Thyroid gland (tissue), 4 donors: ENCODE measurements around the gene MAN1B1. TPM values are rescaled to one million over a fixed set of nuclear protein-coding genes. Genes with fewer than 3 reads are reported as not detected.

Experiments used
- DNase-seq, 2 donors: peaks; one replicate each; pipeline ENCODE4 v3.0.0-alpha.2; 2019
- H3K27ac ChIP-seq, 3 donors: fragments of 200-600 bp; sonication (generic); 1 replicate in 2 of 3; 2 replicates in 1 of 3; pipeline ENCODE4 v1.5.1; 2016 to 2019; ENCODE audit warnings: mild to moderate bottlenecking in 1 of 3, moderate library complexity in 1 of 3
- H3K27me3 ChIP-seq: fragments of 200-600 bp; sonication (generic); one replicate; pipeline ENCODE4 v1.5.1; 2019
- H3K36me3 ChIP-seq, 2 donors: fragments of 200-600 bp; sonication (generic); one replicate each; pipeline ENCODE4 v1.5.1; 2016 to 2019
- H3K4me1 ChIP-seq, 2 donors: fragments of 200-600 bp; sonication (generic); one replicate each; pipeline ENCODE4 v1.5.1; 2017 to 2019
- H3K4me3 ChIP-seq, 3 donors: fragments of 200-600 bp; sonication (generic); replicated peaks in 1 of 3; 1 replicate in 2 of 3; 2 replicates in 1 of 3; pipeline ENCODE4 v1.5.1; 2016; ENCODE audit warnings: mild to moderate bottlenecking in 1 of 3
- H3K9me3 ChIP-seq: fragments of 200-600 bp; sonication (generic); one replicate; pipeline ENCODE4 v1.5.1; 2017
- POLR2A ChIP-seq, 2 donors: fragments of 450-650 bp; IDR thresholded peaks; one replicate each; pipeline ENCODE4 v1.6.1; 2017; ENCODE audit warnings: antibody characterized with exemption in 2 of 2, mild to moderate bottlenecking in 2 of 2, moderate library complexity in 1 of 2
- WGBS, 2 donors: methylation state at CpG; one replicate each; pipeline ENCODE4 v1.1.5; 2017; 5-methylcytosine and 5-hydroxymethylcytosine counted together
- intact Hi-C: fragments of 100-400 bp; cut with DNase I; formaldehyde crosslinking; loops from one replicate; pipeline ENCODE4 v1.15.1; 2023
- total RNA-seq, 4 donors: library from RNA; depleted of rRNA; stranded (reverse); fragments of >200 nt; gene quantifications; one replicate each; pipeline ENCODE4 v1.2.3, GENCODE V29; 2016
- TF ChIP-seq, protein P1 (sequence below), 6 experiments: fragments of 200-600 bp in 3 of 6; fragments of 450-650 bp in 3 of 6; sonication (generic) in 3 of 6; IDR thresholded peaks; one replicate each; pipeline ENCODE4 v1.5.1; 2016 to 2019; ENCODE audit warnings: antibody characterized with exemption in 6 of 6, mild to moderate bottlenecking in 2 of 6, inconsistent platforms in 1 of 6, moderate library complexity in 1 of 6

MAN1B1 gene
- total RNA-seq, 4 donors from 2014 or later = 48.2 to 73.8 (median 67.2) TPM

DNA sequence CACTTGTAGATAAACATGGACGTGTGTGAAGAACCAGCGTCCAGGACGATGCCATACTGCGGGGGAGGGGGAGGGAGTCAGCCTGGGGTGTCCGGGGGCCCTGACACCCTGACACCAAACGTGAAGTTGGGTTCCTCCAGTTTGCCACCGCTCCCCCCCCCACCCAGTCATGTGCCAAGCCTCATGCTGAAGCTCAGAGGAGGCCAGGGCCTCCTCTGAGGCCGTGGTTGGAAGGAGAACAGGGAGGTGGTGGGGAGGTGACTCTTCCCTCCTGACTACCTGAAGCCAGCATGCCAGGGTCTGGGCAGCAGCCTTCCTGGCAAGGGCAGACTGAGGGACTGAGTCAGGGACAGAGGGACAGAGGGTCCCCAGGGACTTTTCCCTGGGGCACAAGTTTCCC, 34.5 kb upstream of the MAN1B1 start:
- no peak overlapping the region for H3K4me3 ChIP-seq
- no peaks in the 10 kb centered on the region for H3K36me3 ChIP-seq
- peaks cover 23 to 34% of the 10 kb centered on the region in 2 donors for H3K4me1 ChIP-seq
- no peak for TF ChIP-seq POLR2A (IDR thresholded peaks at IDR 0.05)
- TF ChIP-seq, protein P1, sequence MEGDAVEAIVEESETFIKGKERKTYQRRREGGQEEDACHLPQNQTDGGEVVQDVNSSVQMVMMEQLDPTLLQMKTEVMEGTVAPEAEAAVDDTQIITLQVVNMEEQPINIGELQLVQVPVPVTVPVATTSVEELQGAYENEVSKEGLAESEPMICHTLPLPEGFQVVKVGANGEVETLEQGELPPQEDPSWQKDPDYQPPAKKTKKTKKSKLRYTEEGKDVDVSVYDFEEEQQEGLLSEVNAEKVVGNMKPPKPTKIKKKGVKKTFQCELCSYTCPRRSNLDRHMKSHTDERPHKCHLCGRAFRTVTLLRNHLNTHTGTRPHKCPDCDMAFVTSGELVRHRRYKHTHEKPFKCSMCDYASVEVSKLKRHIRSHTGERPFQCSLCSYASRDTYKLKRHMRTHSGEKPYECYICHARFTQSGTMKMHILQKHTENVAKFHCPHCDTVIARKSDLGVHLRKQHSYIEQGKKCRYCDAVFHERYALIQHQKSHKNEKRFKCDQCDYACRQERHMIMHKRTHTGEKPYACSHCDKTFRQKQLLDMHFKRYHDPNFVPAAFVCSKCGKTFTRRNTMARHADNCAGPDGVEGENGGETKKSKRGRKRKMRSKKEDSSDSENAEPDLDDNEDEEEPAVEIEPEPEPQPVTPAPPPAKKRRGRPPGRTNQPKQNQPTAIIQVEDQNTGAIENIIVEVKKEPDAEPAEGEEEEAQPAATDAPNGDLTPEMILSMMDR (IDR thresholded peaks at IDR 0.05) = no peak
- no peaks in the 10 kb centered on the region for H3K9me3 ChIP-seq
- no peak for DNase-seq
- peaks cover 20% of the 10 kb centered on the region for H3K27me3 ChIP-seq
- no peak overlapping the region for H3K27ac ChIP-seq
- 86% methylated on average over 7 of the region's 8 CpGs; no CpG with 5 or more reads in 1 of the 2 donors for WGBS, 2 donors
- intact Hi-C loops = no loop called here

DNA sequence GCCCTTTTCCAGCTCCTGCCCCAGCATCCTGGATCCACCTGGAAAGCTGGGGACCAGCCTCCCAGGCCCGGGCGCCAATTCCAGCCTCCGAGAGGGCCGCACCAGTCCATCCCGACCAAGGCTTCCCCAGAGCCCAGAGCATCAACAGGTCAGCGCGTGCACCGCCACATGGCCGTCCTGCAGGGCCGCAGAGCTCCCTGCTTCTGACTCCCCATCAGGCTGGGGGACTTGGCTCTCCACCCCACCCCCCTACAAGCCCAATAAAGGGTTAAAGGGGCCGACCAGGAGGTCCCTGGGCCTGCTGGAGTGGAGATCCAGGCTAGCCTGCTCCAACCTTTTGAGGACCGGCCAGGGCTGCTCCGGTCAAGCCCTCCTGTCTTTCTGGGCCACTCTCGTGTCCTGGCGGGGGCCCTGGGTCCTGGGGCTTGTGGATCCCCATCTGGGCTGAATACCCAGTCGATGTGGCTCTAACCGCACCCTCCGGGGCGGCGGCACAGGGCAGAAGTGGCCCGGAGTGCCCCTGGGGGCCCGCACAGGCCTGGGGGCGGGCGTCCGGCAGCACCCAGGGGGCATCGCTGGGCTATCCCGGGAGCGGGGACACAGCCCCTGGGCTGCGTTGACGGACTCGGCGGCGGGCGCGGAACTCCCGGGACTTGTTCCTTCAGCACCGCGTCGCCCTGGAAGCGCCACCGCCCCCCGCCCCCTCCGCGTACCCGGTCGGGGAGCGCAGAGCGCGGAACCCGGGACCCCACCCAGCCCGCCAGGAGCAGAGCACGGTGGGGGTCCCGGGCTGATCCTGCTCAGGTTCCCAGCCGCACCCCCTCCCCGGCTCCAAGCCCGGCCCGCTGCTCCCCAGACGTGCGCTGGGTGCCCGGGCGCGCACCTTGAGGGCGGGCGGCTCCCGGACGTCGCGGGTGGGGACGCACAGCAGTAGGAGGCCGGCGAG, 33.5 kb upstream of the MAN1B1 start:
- H3K27me3 ChIP-seq = peaks cover 13% of the 10 kb centered on the region
- TF ChIP-seq, protein P1 (IDR thresholded peaks at IDR 0.05) = no peak
- TF ChIP-seq POLR2A (IDR thresholded peaks at IDR 0.05) = no peak
- H3K27ac ChIP-seq = no peak overlapping the region
- peaks cover 23 to 34% of the 10 kb centered on the region in 2 donors for H3K4me1 ChIP-seq
- peak overlapping the region in 1 of 3 donors; percentile 37 for H3K4me3 ChIP-seq
- no peaks in the 10 kb centered on the region for H3K36me3 ChIP-seq
- H3K9me3 ChIP-seq = no peaks in the 10 kb centered on the region
- WGBS, 2 donors = 20 to 48% methylated on average over 5 to 25 of the region's 71 CpGs
- intact Hi-C loops = no loop called here
- DNase-seq = no peak

DNA sequence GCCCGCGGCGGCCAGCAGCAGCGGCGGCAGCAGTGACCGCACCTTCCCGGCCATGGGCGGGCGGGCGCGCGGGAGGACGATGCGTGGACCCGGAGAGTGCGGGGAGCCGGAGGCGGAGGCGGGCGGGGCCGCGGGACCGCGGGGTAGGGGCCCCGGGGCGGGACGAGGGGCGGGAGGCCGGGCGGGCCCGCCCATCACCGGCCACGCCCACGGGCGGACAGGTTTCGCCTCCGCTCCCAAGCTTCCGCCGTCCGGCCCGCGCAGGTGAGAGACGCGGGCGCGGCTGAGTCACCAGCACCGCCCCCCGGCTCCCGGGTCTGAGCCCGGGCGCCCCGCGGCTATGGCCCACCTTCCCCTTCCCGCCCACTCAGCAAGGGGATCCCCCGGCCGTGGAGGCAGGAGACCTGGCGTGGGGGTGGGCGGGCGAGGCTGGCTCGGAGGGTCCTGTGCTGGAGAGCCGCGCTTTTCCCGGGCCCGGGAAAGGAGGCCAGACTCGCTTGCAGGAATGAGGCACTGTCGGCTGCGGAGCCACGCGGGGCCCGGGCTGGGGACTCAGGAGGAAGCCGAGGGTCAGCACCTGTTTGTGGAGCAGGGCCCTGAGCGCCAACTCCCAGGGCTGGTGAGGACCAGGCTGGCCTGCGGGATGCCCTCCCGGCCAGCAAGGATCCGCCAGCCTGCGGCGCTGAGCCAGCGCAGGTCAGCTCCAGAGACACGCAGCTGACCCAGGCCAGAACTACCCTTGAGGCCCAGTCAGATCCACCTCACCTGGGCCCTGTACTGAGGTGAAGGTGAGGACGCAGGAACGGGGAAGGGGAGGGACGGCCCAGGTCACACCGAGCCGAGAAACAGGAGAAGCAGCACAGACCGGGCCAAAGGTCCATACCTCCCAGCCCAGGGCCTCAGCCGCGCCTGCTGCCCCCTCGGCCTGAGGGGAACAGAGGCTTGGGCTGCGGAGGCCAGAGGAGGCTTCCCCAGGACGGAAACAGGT, 32.5 kb upstream of the MAN1B1 start, which contains the start of gene ENTPD2:
Gene ENTPD2 (minus strand): TSS at position 118 of the 988 bp plus-strand sequence. CDS start 64 bp downstream, at position 54.
- Histone ChIP-seq H3K36me3 (no peaks in the 10 kb centered on the region), H3K27me3 (peaks cover 3% of the 10 kb centered on the region), H3K27ac (no peak within 1 kb of the TSS), H3K4me3 (peak within 1 kb of the TSS in 1 of 3 donors; percentile 37), H3K4me1 (peaks cover 23 to 34% of the 10 kb centered on the region in 2 donors), H3K9me3 (no peaks in the 10 kb centered on the region)
- intact Hi-C loops = no loop called here
- 76 to 77% methylated on average over 4 to 18 of the region's 90 CpGs for WGBS, 2 donors
- TF ChIP-seq POLR2A (IDR thresholded peaks at IDR 0.05) = no peak
- TF ChIP-seq, protein P1 (IDR thresholded peaks at IDR 0.05) = no peak
- DNase-seq = peak; percentile 65 to 68

DNA sequence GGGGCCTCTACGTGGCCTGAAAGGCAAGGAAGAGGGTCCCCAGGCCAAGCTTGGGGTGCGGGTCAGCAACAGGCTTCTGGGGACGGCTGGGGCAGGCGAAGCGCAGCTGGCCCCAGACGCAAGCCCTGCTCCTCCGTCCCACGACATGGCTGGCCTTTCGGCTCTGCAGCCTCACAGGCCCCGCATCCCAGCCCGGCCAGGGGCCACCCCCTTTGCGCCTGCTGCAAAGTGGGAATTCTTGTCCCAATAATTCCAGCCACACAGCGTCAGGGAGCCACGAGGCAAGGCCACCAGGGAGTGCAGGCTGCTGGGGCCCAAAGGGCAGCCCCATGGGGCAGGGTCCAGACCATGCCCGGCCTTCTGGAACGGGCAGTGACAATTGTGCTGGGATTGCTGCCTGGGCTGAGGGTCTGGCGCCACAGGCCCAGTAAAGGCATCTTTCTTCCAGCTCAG, 31.8 kb upstream of the MAN1B1 start:
- intact Hi-C loops = no loop called here
- no peaks in the 10 kb centered on the region for H3K36me3 ChIP-seq
- H3K9me3 ChIP-seq = no peaks in the 10 kb centered on the region
- TF ChIP-seq, protein P1 (IDR thresholded peaks at IDR 0.05) = no peak
- TF ChIP-seq POLR2A (IDR thresholded peaks at IDR 0.05) = no peak
- WGBS, 2 donors = 64 to 90% methylated on average over 5 to 12 of the region's 17 CpGs
- peaks cover 23 to 34% of the 10 kb centered on the region in 2 donors for H3K4me1 ChIP-seq
- no peak overlapping the region for H3K4me3 ChIP-seq
- DNase-seq = no peak
- no peaks in the 10 kb centered on the region for H3K27me3 ChIP-seq
- H3K27ac ChIP-seq = no peak overlapping the region
